LNCaP clone FGC (cell line): ENCODE measurements around the gene ANO6.

Experiments used
- DNase-seq: peaks from one replicate; pipeline ENCODE4 v3.0.0-alpha.2; 2011; ENCODE audit warnings: low read depth
- H3K4me3 ChIP-seq: 2 replicates; pipeline ENCODE4 v1.5.1; 2011; ENCODE audit warnings: mild to moderate bottlenecking, low read depth, low read length, control low read depth
- TF ChIP-seq, protein P1 (sequence below): IDR thresholded peaks from 2 replicates; pipeline ENCODE4 v1.5.1; 2012; ENCODE audit warnings: mild to moderate bottlenecking; ENCODE audit not compliant: control insufficient read depth, insufficient read depth; ENCODE audit errors: extremely low read depth

Gene ANO6

GRCh38 chr12:45219621-45220020 is 3.7 kb downstream of the ANO6 start:
- TF ChIP-seq, protein P1, sequence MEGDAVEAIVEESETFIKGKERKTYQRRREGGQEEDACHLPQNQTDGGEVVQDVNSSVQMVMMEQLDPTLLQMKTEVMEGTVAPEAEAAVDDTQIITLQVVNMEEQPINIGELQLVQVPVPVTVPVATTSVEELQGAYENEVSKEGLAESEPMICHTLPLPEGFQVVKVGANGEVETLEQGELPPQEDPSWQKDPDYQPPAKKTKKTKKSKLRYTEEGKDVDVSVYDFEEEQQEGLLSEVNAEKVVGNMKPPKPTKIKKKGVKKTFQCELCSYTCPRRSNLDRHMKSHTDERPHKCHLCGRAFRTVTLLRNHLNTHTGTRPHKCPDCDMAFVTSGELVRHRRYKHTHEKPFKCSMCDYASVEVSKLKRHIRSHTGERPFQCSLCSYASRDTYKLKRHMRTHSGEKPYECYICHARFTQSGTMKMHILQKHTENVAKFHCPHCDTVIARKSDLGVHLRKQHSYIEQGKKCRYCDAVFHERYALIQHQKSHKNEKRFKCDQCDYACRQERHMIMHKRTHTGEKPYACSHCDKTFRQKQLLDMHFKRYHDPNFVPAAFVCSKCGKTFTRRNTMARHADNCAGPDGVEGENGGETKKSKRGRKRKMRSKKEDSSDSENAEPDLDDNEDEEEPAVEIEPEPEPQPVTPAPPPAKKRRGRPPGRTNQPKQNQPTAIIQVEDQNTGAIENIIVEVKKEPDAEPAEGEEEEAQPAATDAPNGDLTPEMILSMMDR, result no peak
- H3K4me3 ChIP-seq, result no peak overlapping the region
- no peak for DNase-seq

DNA sequence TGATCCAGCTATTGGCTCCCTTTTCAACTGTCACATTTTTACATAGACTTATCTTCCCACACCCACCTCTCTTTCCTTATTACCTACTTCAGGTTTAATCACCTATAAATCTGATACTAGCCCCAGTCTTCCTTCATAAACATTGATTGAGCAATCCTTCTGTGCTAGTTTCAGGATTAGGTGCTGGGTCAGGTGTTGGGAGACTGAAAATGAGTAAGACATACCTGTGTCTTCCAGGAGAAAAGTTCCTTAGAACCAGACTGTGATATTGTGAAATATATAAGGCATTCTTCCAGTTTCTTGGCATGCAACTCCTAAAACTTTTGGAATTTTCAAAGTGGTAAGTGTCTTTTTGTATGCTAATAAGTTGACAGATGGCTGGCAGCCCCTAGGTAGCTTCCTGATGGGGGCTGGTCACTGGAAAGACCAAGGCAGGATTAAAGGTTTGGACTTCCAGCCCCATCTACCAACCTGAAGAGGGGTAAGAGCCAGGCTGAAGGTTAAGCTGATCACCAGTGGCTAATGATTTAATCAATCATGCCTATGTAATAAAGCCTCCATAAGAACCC is 4.6 kb downstream of the ANO6 start:
- TF ChIP-seq, protein P1, result no peak
- H3K4me3 ChIP-seq, result no peak overlapping the region
- no peak for DNase-seq

- DNase-seq, result no peak
- no peak overlapping the region for H3K4me3 ChIP-seq
- TF ChIP-seq, protein P1, result no peak
Observed at GRCh38 chr12:45220969-45221368, 5.1 kb downstream of the ANO6 start.

DNA sequence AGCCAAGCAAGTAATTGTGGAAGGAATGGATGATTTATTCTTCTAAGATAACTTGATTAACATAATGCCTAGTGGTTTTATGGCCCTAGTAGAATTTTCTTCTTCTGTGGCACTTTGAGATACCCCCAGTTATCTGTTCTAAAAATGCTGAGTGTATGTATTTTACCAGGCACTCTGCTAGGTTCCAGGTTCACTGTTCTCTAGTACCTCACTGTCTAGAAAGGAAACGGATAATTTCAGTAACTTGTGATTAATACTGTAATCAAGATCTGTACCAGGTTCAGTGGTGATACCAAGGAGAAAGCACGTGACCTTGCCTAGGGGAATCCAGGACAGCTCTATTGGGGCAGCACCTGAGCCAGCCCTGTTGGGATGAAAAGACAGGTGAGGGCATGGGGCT is 8.0 kb downstream of the ANO6 start:
- H3K4me3 ChIP-seq, result no peak overlapping the region
- DNase-seq, result no peak
- TF ChIP-seq, protein P1, result no peak

- H3K4me3 ChIP-seq, result no peak overlapping the region
- no peak for DNase-seq
- TF ChIP-seq, protein P1, result no peak
Observed at GRCh38 chr12:45224311-45224710, 8.4 kb downstream of the ANO6 start.

DNA sequence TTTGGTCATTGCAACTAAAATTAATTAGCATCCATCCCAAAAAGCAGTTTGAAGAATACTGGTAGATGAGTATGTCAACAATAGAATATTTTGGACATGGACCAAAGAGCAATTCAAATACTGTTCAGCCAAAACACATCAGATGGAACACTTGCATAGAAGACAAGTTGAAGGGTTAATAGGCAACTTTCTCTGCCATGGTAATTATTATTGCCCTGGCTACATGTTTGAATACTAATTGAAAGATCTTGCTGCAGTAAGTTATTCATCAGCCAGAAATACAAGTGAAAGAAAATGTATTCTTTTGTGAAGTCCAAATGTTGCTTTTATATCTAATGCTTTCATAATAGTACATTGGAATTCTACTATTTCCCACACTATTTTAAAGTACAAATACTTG is 10.1 kb downstream of the ANO6 start:
- no peak overlapping the region for H3K4me3 ChIP-seq
- no peak for DNase-seq
- TF ChIP-seq, protein P1, result no peak
